HepG2 (cell line): ENCODE measurements around the gene TBC1D4. TPM values are rescaled to one million over a fixed set of nuclear protein-coding genes. Genes with fewer than 3 reads are reported as not detected.

Experiments
- DMAP1 ChIP-seq: IDR thresholded peaks from 2 replicates; pipeline ENCODE4 v1.6.1; 2016
- HMGA1 ChIP-seq: sonication (generic); formaldehyde crosslinking; conservative IDR thresholded peaks from 2 replicates; pipeline ENCODE4 v1.4.0; 2020; ENCODE audit warnings: missing genetic modification reagents
- KLF16 ChIP-seq, 2 experiments: sonication (generic) in 1 of 2; formaldehyde crosslinking in 1 of 2; IDR thresholded peaks; 2 replicates each; pipeline versions ENCODE4 v1.6.1 to v1.8.0; 2016 to 2023; ENCODE audit warnings: missing genetic modification reagents in 2 of 2, missing compliant biosample characterization in 1 of 2
- MZF1 ChIP-seq: sonication (generic); formaldehyde crosslinking; IDR thresholded peaks from 2 replicates; pipeline ENCODE4 v1.8.1; 2023; ENCODE audit warnings: mild to moderate bottlenecking, missing genetic modification reagents, borderline replicate concordance
- NCOA2 ChIP-seq: sonication (generic); formaldehyde crosslinking; IDR thresholded peaks from 2 replicates; pipeline ENCODE4 v1.8.0; 2022; ENCODE audit warnings: inconsistent platforms
- PCBP1 ChIP-seq: fragments of 200-400 bp; formaldehyde crosslinking; IDR thresholded peaks from 2 replicates; pipeline ENCODE4 v1.6.1; 2017; ENCODE audit warnings: mild to moderate bottlenecking, low read depth, low read length, borderline replicate concordance
- PHF8 ChIP-seq: sonication (generic); formaldehyde crosslinking; IDR thresholded peaks from 2 replicates; pipeline ENCODE4 v1.5.0; 2020; ENCODE audit warnings: missing genetic modification reagents
- PPARG ChIP-seq: conservative IDR thresholded peaks from 2 replicates; pipeline ENCODE4 v1.6.1; 2016; ENCODE audit warnings: missing biosample characterization, missing genetic modification reagents
- SMAD9 ChIP-seq: sonication (generic); formaldehyde crosslinking; IDR thresholded peaks from 2 replicates; pipeline ENCODE4 v1.5.1; 2020; ENCODE audit warnings: mild to moderate bottlenecking, missing genetic modification reagents
- SOX6 ChIP-seq, 2 experiments: fragments of 450-650 bp in 1 of 2; sonication (generic) in 1 of 2; formaldehyde crosslinking in 1 of 2; IDR thresholded peaks; 2 replicates each; pipeline versions ENCODE4 v1.4.0 to v1.6.1; 2017 to 2020; ENCODE audit warnings: antibody characterized with exemption in 1 of 2, mild to moderate bottlenecking in 1 of 2, missing genetic modification reagents in 1 of 2
- TFE3 ChIP-seq: IDR thresholded peaks from 2 replicates; pipeline ENCODE4 v1.6.1; 2016
- ZC3H13 ChIP-seq: sonication (generic); formaldehyde crosslinking; IDR thresholded peaks from 2 replicates; pipeline ENCODE4 v1.8.1; 2023; ENCODE audit warnings: mild to moderate bottlenecking, missing genetic modification reagents, moderate library complexity
- ZNF121 ChIP-seq: sonication (generic); formaldehyde crosslinking; IDR thresholded peaks from 2 replicates; pipeline ENCODE4 v1.5.0; 2020; ENCODE audit warnings: mild to moderate bottlenecking, missing genetic modification reagents
- ZNF143 ChIP-seq: sonication (generic); formaldehyde crosslinking; IDR thresholded peaks from 2 replicates; pipeline ENCODE4 v1.4.0; 2020; ENCODE audit warnings: missing genetic modification reagents
- ZNF646 ChIP-seq: sonication (generic); formaldehyde crosslinking; IDR thresholded peaks from 2 replicates; pipeline ENCODE4 v1.9.0; 2021; ENCODE audit warnings: mild to moderate bottlenecking, missing genetic modification reagents
- ZNF670 ChIP-seq: sonication (generic); formaldehyde crosslinking; IDR thresholded peaks from 2 replicates; pipeline ENCODE4 v1.8.0; 2022; ENCODE audit warnings: mild to moderate bottlenecking, missing genetic modification reagents, borderline replicate concordance
- ZNF674 ChIP-seq: sonication (generic); formaldehyde crosslinking; IDR thresholded peaks from 2 replicates; pipeline ENCODE4 v1.5.0; 2020; ENCODE audit warnings: low read depth, mild to moderate bottlenecking, missing genetic modification reagents
- ZNF883 ChIP-seq: sonication (generic); formaldehyde crosslinking; IDR thresholded peaks from 2 replicates; pipeline ENCODE4 v1.5.1; 2020; ENCODE audit warnings: mild to moderate bottlenecking, missing genetic modification reagents; ENCODE audit errors: not compliant biosample characterization
- polyA plus RNA-seq, 8 experiments: library from polyadenylated mRNA; depleted of rRNA in 3 of 8; stranded (reverse) in 7 of 8; unstranded in 1 of 8; fragments of >200 nt; fragmentation: Illumina TruSeq in 4 of 8; extraction: Trizol in 4 of 8; gene quantifications; 2 replicates each; pipeline versions ENCODE4 v1.2.1 to v1.2.3, GENCODE V29; 2011 to 2016; ENCODE audit warnings: low read depth in 4 of 8, missing spikeins in 1 of 8, mixed read lengths in 1 of 8; ENCODE audit not compliant: insufficient read depth in 1 of 8
- total RNA-seq, 5 experiments: library from RNA; depleted of rRNA; stranded (reverse); fragments of >200 nt; fragmentation: Illumina TruSeq; extraction: Trizol; gene quantifications; 2 replicates each; pipeline ENCODE4 v1.2.3, GENCODE V29; 2016; ENCODE audit warnings: low read depth in 1 of 5
- TF ChIP-seq, protein P1 (sequence below): sonication (generic); formaldehyde crosslinking; IDR thresholded peaks from 2 replicates; pipeline ENCODE4 v1.4.0; 2020; ENCODE audit warnings: mild to moderate bottlenecking, missing genetic modification reagents
- TF ChIP-seq, protein P2 (sequence below): sonication (generic); formaldehyde crosslinking; IDR thresholded peaks from 2 replicates; pipeline ENCODE4 v1.8.0; 2022; ENCODE audit warnings: mild to moderate bottlenecking, missing genetic modification reagents

Gene TBC1D4
- total and polyA plus RNA-seq, 2 of the 13 experiments (the other 11 are each of a cell fraction or from before 2014, with no cell fraction given) = 35.9 to 64.4 TPM

- TF ChIP-seq ZNF646 (CRISPR knock-in tag) (peak; percentile 87), PPARG (CRISPR knock-in tag) (0 out of 2 replicates have a peak, but pooled peaks have one; percentile 2), ZNF674 (CRISPR knock-in tag) (no peak), ZNF670 (CRISPR knock-in tag) (peak; percentile 58; the same call in 1 of the 2 replicates), DMAP1 (CRISPR knock-in tag) (peak; percentile 42; the same call in 1 of the 2 replicates), SMAD9 (CRISPR knock-in tag) (no peak), ZNF883 (CRISPR knock-in tag) (no peak), NCOA2 (CRISPR knock-in tag) (no peak), HMGA1 (CRISPR knock-in tag) (no peak), PHF8 (CRISPR knock-in tag) (peak; percentile 40; the same call in 1 of the 2 replicates), ZC3H13 (CRISPR knock-in tag) (peak; percentile 64; the same call in 1 of the 2 replicates), ZNF121 (CRISPR knock-in tag) (no peak), MZF1 (CRISPR knock-in tag) (no peak), ZNF143 (no peak), KLF16 (CRISPR knock-in tag; IDR thresholded peaks at IDR 0.05) (no peak; a peak in 1 of 4 replicates), TFE3 (CRISPR knock-in tag) (no peak), SOX6 (IDR thresholded peaks at IDR 0.05) (no peak), SOX6 (CRISPR knock-in tag; IDR thresholded peaks at IDR 0.05) (peak; percentile 58), PCBP1 (no peak)
- TF ChIP-seq, protein P1, sequence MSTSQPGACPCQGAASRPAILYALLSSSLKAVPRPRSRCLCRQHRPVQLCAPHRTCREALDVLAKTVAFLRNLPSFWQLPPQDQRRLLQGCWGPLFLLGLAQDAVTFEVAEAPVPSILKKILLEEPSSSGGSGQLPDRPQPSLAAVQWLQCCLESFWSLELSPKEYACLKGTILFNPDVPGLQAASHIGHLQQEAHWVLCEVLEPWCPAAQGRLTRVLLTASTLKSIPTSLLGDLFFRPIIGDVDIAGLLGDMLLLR (CRISPR knock-in tag) = no peak
- TF ChIP-seq, protein P2, sequence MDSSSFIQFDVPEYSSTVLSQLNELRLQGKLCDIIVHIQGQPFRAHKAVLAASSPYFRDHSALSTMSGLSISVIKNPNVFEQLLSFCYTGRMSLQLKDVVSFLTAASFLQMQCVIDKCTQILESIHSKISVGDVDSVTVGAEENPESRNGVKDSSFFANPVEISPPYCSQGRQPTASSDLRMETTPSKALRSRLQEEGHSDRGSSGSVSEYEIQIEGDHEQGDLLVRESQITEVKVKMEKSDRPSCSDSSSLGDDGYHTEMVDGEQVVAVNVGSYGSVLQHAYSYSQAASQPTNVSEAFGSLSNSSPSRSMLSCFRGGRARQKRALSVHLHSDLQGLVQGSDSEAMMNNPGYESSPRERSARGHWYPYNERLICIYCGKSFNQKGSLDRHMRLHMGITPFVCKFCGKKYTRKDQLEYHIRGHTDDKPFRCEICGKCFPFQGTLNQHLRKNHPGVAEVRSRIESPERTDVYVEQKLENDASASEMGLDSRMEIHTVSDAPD (CRISPR knock-in tag) = no peak
These were observed 1.2 kb downstream of the TBC1D4 start (continued) for GRCh38 chr13:75480671-75481175.
